ENCODE results near the gene RPA3. TPM values are rescaled to one million over a fixed set of nuclear protein-coding genes. Genes with fewer than 3 reads are reported as not detected.

The RPA3 gene
- total RNA-seq, 1 experiment from 2014 or later: 87.5 TPM

- TF ChIP-seq TCF7L2 (IDR thresholded peaks at IDR 0.05; ENCODE audit: borderline replicate concordance, extremely low read depth, insufficient read depth, insufficient read length) (no peak), POLR2AphosphoS5 (IDR thresholded peaks at IDR 0.05; ENCODE audit: low read depth, low read length) (no peak), ZNF274 (IDR thresholded peaks at IDR 0.05; ENCODE audit: low read depth, low read length) (no peak), SIN3A (IDR thresholded peaks at IDR 0.05; ENCODE audit: low read depth) (no peak), EGR1 (IDR thresholded peaks at IDR 0.05; ENCODE audit: low read depth) (no peak)
Measured at GRCh38 chr7:7668706-7669105, 49.7 kb downstream of the RPA3 start (continued).

DNA sequence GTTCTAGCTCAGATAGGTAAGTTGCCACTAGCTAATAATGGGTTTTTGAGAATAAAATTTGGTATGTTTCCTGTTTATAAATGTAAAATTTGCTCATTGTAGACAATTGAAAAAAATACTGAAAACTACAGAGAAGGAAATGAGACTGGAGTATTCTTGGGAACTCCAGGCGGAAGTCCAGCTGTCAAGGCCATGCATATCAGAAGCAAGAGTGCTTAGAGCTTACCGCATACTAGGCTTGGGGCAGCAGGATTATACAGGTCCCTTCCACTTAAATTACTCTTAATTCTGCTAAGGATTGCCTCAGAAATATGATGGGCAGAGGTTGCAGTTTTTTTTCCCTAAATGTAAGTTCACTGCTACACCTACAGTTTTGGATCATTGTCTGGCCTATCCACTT lies 51.2 kb downstream of the RPA3 start:
- H3K27ac ChIP-seq (ENCODE audit: low read depth, low read length): no peak overlapping the region
- RAD21 ChIA-PET (ENCODE audit: low non-redundant PET in 1 of 2, low total read pairs in 2 of 2, uncharacterized antibody in 2 of 2, unreplicated experiment in 2 of 2): no interaction called here

More for the DNA sequence above, 51.2 kb downstream of the RPA3 start:
- DNase-seq (ENCODE audit: low read depth, low spot score) (no peak), ATAC-seq (no peak)
- Histone ChIP-seq H2AFZ (ENCODE audit: low read depth, low read length, poor library complexity, severe bottlenecking) (no peak overlapping the region), H3K4me1 (ENCODE audit: control insufficient read depth in 1 of 2, insufficient read depth in 2 of 2, low read length in 2 of 2) (no peaks in the 10 kb centered on the region), H3K9me2 (ENCODE audit: insufficient read depth) (no peaks in the 10 kb centered on the region), H3K79me2 (ENCODE audit: insufficient read depth, low read length) (peaks cover 5% of the 10 kb centered on the region; the same call in 1 of the 2 replicates), H4K20me1 (ENCODE audit: insufficient read depth) (no peaks in the 10 kb centered on the region), H3K9ac (ENCODE audit: low read length) (no peak overlapping the region), H3K9me3 (ENCODE audit: control insufficient read depth in 1 of 2, insufficient read depth in 1 of 2, low read depth in 1 of 2, low read length in 2 of 2) (no peaks in the 10 kb centered on the region), H3K4me2 (ENCODE audit: low read length) (no peak overlapping the region), H3K4me3 (replicated peaks in 1 of 2; ENCODE audit: low read depth in 1 of 2, low read length in 2 of 2) (no peak overlapping the region), H3K27me3 (ENCODE audit: insufficient read depth, low read length) (no peaks in the 10 kb centered on the region), H3K36me3 (ENCODE audit: control insufficient read depth in 1 of 2, insufficient read depth in 2 of 2, low read length in 2 of 2) (no peaks in the 10 kb centered on the region)
- intact Hi-C loops (cut with micrococcal nuclease): no loop called here
- ChIA-PET CTCF (interaction anchor here (1.9 kb wide), 1 partner anchor 14 kb away, joined by 7 read pairs; no protein-coding TSS in a partner anchor), POLR2A (no interaction called here)
- TF ChIP-seq CBX3 (IDR thresholded peaks at IDR 0.05; ENCODE audit: low read depth) (no peak), POLR2A (IDR thresholded peaks at IDR 0.05; ENCODE audit: borderline replicate concordance, extremely low read depth, insufficient read depth, insufficient read length) (no peak), RAD21 (IDR thresholded peaks at IDR 0.05; ENCODE audit: low read depth) (no peak), ZFX (IDR thresholded peaks at IDR 0.05) (no peak), POLR2AphosphoS5 (IDR thresholded peaks at IDR 0.05; ENCODE audit: low read depth, low read length) (no peak), REST (IDR thresholded peaks at IDR 0.05; ENCODE audit: low read depth) (no peak), YY1 (IDR thresholded peaks at IDR 0.05; ENCODE audit: extremely low read depth, insufficient replicate concordance, low read depth, low read length) (no peak), JUND (IDR thresholded peaks at IDR 0.05) (no peak), EZH2 (IDR thresholded peaks at IDR 0.05) (no peak), EZH2phosphoT487 (IDR thresholded peaks at IDR 0.05; ENCODE audit: borderline replicate concordance) (no peak), ZNF274 (IDR thresholded peaks at IDR 0.05; ENCODE audit: low read depth, low read length) (no peak)
- TF ChIP-seq, protein P1, sequence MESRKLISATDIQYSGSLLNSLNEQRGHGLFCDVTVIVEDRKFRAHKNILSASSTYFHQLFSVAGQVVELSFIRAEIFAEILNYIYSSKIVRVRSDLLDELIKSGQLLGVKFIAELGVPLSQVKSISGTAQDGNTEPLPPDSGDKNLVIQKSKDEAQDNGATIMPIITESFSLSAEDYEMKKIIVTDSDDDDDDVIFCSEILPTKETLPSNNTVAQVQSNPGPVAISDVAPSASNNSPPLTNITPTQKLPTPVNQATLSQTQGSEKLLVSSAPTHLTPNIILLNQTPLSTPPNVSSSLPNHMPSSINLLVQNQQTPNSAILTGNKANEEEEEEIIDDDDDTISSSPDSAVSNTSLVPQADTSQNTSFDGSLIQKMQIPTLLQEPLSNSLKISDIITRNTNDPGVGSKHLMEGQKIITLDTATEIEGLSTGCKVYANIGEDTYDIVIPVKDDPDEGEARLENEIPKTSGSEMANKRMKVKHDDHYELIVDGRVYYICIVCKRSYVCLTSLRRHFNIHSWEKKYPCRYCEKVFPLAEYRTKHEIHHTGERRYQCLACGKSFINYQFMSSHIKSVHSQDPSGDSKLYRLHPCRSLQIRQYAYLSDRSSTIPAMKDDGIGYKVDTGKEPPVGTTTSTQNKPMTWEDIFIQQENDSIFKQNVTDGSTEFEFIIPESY (IDR thresholded peaks at IDR 0.05; ENCODE audit: extremely low read depth, insufficient replicate concordance, low read length): no peak
- TF ChIP-seq, protein P2, sequence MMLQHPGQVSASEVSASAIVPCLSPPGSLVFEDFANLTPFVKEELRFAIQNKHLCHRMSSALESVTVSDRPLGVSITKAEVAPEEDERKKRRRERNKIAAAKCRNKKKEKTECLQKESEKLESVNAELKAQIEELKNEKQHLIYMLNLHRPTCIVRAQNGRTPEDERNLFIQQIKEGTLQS (IDR thresholded peaks at IDR 0.05): no peak
- BruUV-seq (replicated peaks): no TSS peak

Data from HCT116 (cell line).